WTC11 (cell line): Measurements from ENCODE around the gene AP1G1.

Experiments
- ATF1 ChIP-seq: sonication (generic); formaldehyde crosslinking; IDR thresholded peaks from 2 replicates; pipeline ENCODE4 v1.8.1; 2023; ENCODE audit warnings: mild to moderate bottlenecking, moderate library complexity, missing genetic modification reagents
- CTCF ChIP-seq: fragments of 200-600 bp; IDR thresholded peaks from 2 replicates; pipeline ENCODE4 v1.8.0; 2022; ENCODE audit warnings: antibody characterized with exemption
- MYBL2 ChIP-seq: sonication (generic); formaldehyde crosslinking; IDR thresholded peaks from 2 replicates; pipeline ENCODE4 v1.8.1; 2023; ENCODE audit warnings: mild to moderate bottlenecking, moderate library complexity, missing genetic modification reagents
- NFATC4 ChIP-seq: fragments of 250-450 bp; sonication (Bioruptor Pico); IDR thresholded peaks from 2 replicates; pipeline ENCODE4 v1.9.0; 2021; ENCODE audit warnings: mild to moderate bottlenecking
- NR1H2 ChIP-seq: sonication (generic); formaldehyde crosslinking; IDR thresholded peaks from 2 replicates; pipeline ENCODE4 v1.9.0; 2021; ENCODE audit warnings: mild to moderate bottlenecking, moderate library complexity, missing genetic modification reagents
- NR2C2 ChIP-seq: sonication (generic); formaldehyde crosslinking; IDR thresholded peaks from 2 replicates; pipeline ENCODE4 v1.8.0; 2022; ENCODE audit warnings: mild to moderate bottlenecking, missing genetic modification reagents
- NR3C1 ChIP-seq: sonication (generic); formaldehyde crosslinking; conservative IDR thresholded peaks from 2 replicates; pipeline ENCODE4 v1.8.1; 2023; ENCODE audit warnings: low read depth, mild to moderate bottlenecking, missing genetic modification reagents
- SP1 ChIP-seq: sonication (generic); formaldehyde crosslinking; conservative IDR thresholded peaks from 2 replicates; pipeline ENCODE4 v1.8.1; 2022; ENCODE audit warnings: missing genetic modification reagents
- ZBTB21 ChIP-seq: sonication (generic); formaldehyde crosslinking; IDR thresholded peaks from 2 replicates; pipeline ENCODE4 v1.8.1; 2023; ENCODE audit warnings: mild to moderate bottlenecking, missing genetic modification reagents, borderline replicate concordance

- TF ChIP-seq CTCF: no peak
- no peak for TF ChIP-seq SP1 (CRISPR knock-in tag)
- no peak for TF ChIP-seq NFATC4 (CRISPR knock-in tag)
- no peak for TF ChIP-seq ZBTB21 (CRISPR knock-in tag)
- TF ChIP-seq MYBL2 (CRISPR knock-in tag): no peak
- no peak for TF ChIP-seq NR3C1 (CRISPR knock-in tag)
- TF ChIP-seq NR2C2: no peak
- TF ChIP-seq ATF1 (CRISPR knock-in tag): no peak
- TF ChIP-seq NR1H2 (CRISPR knock-in tag): no peak
Observed at GRCh38 chr16:71700831-71701230, 107.8 kb downstream of the AP1G1 start.
